HL-60 (cell line): ENCODE data around the gene EPHA6.

Experiments
- CTCF ChIP-seq: IDR thresholded peaks from one replicate; pipeline ENCODE4 v1.5.1; 2011; ENCODE audit warnings: low read length, control low read depth, inconsistent platforms; ENCODE audit not compliant: insufficient read depth
- REST ChIP-seq: IDR thresholded peaks from 2 replicates; pipeline ENCODE4 v1.6.1; 2012; ENCODE audit warnings: low read depth; ENCODE audit not compliant: insufficient replicate concordance

- no peak for TF ChIP-seq REST
- no peak for TF ChIP-seq CTCF
These were observed 761.3 kb downstream of the EPHA6 start for GRCh38 chr3:97575742-97576141.
